Hepatic stellate cell (primary cell): ENCODE data around the gene CYTH2.

Experiments used
- DNase-seq: peaks from one replicate; pipeline ENCODE4 v3.0.0; 2011; ENCODE audit warnings: low spot score

Gene CYTH2

DNA sequence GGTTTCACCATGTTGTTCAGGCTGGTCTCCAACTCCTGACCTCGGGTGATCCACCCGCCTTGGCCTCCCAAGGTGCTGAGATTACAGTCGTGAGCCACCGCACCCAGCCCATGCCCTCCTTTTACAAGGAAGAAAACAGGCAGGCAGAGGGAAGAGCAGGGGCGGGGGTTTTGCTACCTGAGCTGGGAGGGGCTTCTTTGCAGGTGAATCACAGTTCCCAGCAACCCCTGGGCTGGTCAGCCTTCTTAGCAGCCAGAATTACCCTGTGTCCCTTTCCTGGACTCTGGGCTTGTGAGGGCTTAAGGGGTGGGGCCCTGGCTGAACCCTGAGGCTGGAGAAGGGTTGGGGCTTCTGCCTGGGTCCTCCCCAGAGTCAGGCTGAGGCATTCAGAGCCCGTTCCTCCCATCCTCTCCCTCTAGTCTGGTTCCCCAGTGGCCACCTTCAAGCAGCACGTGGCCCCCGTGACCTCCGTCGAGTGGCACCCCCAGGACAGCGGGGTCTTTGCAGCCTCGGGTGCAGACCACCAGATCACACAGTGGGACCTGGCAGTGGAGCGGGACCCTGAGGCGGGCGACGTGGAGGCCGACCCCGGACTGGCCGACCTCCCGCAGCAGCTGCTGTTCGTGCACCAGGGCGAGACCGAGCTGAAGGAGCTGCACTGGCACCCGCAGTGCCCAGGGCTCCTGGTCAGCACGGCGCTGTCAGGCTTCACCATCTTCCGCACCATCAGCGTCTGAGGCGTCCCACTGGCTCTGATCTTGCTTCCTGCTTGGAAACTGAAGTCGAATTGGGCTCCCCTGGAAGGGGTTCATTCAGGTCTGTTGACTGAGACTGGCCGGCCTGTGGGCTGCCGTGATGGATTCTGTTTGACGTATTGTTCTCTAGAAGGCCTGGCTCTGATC is 16.6 kb upstream of the CYTH2 start:
- no peak for DNase-seq

DNA sequence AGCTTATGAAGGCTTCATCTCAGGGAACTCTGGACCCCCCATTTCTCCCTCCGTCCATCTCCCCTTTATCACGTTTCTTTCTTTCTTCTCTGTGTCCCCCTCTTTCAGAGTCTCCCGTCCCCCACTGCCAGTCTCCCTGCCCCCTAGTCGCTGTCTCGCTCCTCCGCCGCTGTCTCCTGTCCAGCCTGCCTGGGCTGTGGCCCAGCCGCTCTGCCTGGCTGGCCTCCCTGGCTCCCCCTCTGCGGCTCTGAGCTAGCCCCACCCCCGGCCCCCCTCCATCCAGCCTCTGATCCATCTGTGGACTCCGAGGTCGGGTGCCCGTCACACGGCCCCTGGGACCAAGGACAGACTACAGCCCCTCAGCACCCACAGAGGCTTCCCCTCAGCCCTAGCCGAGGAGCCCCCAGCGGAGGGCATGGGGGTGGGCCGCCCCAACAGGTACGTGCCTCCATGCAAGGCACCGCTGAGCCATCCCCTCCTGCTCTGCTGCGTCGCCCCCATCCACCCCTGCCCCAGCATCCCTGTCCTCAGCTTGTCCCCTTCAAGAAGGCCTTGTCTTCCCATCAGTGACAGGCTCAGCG is 14.9 kb upstream of the CYTH2 start:
- no peak for DNase-seq

DNA sequence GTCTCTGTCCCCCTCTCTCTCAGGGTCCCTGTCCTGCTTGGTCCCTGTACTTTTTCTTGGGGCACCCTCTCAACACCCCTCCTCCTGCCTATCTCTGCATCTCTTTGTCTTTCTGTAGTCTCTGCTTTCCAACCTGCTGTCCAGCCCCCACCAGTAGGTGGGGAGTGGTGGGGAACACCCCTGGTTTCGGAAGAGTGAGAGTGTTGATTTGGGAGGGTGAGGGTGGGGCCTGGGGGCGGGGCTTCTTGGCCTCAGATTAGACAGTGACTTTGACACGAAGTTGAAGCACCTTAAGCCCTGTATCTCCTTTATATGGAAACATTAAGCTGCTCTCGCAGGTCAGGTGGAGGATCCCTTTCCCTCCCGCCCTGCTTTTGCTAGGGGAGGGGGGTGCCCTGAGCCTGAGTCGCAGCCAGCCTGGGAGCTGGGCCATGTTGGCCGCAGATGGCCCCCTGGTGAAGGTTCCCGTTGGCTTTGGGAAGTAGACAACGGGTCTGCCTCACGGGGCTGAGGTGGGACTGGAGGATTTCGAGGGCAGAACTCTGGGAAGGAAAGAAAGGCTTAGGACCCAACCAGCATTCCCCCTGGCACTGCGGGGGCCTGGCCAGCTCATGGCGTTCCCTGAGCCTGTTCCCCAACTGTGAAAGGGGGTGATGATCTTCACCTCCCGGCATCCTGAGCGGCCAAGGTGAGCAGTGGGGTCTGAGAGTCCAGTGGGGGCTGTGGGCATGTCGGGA is 13.8 kb upstream of the CYTH2 start, which contains the start of gene KCNJ14:
TSS of gene KCNJ14 (plus strand) at position 404 of the 737 bp plus-strand sequence. CDS start 6,151 bp downstream, outside the sequence.
- DNase-seq, result no peak

DNA sequence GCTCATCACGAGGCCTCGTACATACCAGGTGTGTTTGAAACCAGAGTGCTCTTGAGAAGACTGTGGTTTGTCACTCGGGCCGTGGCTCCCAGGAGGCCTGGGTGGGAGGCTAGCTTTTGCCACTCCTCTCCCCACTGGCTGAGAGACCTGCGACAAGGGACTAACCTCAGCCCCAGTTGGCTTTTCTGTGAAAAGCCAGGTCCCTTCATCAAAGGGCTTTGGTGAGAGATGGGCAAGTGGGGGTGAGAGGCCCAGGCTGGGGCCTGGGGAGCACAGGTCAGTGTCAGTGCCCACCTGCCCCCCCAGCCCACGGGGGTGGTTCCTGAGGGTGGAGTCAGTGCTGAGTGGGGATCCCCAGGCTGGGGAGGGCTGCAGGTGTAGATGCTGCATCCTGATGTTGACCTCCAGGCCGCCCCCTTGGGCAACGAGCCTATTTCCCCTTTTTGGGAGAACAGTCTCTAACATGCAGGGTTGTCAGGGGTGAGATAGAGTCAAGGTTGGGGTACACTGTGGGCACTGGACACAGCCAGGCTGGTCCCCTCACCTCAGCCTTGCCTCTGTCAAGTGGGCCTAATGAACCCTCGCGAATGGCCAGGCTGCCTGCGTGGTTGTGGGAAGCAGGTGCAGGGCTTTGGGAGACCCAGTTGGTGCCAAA is 13.1 kb upstream of the CYTH2 start:
- DNase-seq, result no peak

DNA sequence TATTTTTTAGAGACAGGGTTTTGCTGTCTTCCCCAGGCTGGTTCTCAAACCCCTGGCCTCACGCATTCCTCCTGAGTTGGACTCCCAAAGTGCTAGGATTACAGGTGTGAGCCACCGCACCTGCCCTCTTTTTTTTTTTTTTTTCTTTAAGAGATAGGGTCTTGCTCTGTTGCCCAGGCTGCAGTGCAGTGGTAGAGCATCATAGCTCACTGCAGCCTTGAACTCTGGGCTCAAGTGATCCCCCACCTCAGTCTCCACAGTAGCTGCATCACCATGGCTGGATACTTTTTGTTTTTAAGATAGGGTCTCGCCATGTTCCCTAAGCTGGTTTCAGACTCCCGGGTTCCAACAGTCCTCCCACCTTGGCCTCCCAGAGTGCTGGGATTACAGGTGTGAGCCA is 12.3 kb upstream of the CYTH2 start:
- no peak for DNase-seq

DNA sequence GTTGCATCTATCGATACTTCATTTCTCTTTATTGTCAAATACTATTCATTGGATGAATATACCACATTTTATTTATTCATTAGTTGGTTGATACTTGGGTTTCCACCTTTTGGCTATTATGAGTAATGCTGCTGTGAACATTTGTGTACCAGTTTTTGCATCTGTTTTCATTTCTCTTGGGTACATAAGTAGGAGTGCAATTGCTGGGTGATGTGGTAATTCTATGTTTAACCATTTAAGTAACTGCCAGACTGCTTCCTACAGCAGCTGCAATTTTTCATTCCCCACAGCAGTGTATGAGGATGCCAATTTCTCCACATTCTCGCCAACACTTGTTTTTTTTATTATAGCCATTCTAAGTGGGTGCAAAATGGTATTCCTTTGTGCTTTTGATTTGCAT is 11.2 kb upstream of the CYTH2 start:
- no peak for DNase-seq

DNA sequence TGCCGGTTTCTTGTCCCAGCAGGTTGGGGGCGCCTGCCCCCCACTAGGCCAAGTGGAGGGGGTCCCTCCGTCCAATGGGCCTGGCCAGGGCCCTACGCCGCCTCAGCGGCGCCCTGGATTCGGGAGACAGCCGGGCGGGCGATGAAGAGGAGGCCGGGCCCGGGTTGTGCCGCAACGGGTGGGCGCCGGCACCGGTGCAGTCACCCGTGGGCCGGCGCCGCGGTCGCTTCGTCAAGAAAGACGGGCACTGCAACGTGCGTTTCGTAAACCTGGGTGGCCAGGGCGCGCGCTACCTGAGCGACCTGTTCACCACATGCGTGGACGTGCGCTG is 7.6 kb upstream of the CYTH2 start:
- DNase-seq, result no peak

DNA sequence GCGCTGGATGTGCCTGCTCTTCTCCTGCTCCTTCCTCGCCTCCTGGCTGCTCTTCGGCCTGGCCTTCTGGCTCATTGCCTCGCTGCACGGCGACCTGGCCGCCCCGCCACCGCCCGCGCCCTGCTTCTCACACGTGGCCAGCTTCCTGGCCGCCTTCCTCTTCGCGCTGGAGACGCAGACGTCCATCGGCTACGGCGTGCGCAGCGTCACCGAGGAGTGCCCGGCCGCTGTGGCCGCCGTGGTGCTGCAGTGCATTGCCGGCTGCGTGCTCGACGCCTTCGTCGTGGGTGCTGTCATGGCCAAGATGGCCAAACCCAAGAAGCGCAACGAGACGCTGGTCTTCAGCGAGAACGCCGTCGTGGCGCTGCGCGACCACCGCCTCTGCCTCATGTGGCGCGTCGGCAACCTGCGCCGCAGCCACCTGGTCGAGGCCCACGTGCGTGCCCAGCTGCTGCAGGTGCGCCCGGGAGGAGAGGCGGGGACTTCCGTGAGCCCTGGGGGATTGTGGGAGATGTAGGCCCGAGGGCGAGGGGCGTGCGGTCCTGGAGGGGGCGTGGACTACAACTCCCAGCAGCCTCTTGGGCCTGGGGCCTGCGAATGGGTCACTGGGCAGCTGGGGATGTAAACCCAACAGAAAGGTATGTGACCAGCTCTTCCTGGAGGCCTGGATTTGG is 7.0 kb upstream of the CYTH2 start:
- DNase-seq, result no peak

DNA sequence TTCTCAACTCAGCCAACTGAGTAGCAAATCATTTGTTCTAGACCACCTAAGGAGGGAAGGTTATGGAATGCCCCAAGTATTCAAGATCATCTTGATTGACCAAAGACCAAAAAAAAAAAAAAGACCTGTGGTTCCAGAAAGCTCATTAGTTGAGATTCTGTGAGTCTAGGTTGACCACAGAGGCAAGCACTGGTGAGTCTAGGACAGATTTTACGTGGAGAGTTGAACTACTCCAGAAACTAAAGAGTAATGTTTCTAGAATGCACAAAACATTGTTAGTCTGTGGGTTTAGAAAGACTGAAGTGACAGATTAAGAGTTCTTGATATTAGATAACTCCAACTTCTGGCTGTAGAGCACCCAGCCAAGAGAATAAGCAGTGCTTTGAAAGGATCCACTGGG is 4.0 kb upstream of the CYTH2 start:
- no peak for DNase-seq

DNA sequence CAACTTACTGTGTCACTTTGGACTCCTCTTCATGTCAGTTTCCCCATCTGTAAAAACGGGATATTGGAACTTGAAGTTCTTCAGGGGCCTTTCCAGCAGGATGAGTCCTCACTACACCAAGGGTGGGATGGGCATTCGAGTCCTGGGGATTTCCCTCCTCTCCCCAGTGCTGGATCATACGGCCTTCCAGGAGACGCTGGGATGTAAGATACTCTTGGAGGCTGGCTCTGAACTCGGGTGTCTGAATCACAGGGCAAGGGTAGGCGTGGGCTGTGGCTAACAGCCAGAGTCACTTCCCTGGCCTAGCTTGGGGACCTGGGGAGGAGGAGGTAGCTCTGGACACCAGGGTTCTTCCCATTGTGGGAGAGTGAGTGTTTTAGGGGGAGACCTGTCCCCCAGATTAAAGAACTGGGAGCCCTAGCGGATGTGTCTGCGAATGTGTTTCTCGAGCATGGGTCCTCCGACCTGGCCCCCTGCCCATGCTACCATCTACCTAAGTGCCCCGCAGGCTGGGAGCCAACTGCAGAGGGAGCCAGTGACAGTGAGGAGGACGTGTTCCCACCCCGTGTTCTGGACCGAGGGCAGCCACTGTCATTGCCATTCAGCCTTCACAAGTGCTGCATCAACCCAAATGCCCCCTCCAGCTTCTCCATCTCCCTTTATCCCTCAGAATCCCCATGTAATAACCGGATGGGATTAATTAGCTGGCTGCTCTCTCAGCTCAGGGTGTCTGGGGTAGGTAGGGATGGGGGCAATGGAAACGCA is 2.4 kb upstream of the CYTH2 start:
- DNase-seq, result peak; percentile 63

DNA sequence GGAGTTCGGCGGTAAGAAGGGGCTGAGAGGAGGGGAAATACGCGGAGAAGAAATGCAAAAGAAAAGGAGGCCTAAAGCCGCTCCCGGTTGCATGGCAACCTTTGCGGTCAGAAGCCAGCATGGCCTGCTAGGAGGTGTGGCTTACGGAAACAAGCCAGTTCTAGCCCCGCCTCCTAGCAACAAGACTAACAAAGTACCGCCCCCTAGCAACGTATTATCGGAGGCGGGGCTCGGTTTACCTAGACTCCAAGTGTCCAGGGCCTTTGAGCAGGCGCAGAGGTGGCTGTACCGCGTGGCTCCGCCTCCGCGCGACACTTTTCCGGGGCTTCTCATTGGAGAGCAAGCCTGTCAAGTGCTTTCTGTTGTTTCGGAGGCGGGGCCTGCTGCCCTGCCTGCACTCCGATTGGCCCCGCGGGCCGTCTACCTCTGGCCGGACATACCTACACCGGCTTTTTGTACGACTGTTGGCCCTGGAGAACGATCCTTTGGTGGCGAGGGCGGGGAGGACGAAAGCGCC is 339 bp upstream of the CYTH2 start:
- DNase-seq, result peak; percentile 99

DNA sequence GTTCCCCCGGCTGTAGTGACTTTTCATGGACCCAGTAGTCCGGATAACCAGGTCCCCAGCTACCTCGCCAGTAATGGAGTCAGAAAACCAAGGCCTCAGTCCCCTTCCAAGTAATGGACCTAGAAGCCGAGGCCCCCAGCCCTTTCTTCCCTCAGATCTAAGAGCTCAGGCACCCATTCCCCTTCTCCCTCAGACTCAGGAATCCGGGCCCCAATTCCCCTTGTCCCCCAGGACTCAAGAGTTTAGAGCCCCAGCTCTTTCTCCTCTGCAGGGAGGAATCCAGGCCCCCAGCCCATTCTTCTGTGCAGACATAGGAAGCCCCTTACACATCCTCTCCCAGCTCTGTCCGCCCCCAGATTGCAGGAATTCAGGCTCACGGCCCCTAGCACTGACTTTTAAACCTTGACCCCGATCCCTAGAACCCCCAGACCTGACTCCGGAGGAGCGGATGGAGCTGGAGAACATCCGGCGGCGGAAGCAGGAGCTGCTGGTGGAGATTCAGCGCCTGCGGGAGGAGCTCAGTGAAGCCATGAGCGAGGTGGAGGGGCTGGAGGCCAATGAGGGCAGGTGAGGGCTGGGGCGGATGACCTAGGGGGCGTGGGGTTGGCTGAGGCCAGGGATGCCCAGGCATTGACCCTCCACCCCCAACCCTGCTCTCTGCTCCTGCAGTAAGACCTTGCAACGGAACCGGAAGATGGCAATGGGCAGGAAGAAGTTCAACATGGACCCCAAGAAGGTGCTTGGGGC is 938 bp downstream of the CYTH2 start:
- DNase-seq, result no peak

DNA sequence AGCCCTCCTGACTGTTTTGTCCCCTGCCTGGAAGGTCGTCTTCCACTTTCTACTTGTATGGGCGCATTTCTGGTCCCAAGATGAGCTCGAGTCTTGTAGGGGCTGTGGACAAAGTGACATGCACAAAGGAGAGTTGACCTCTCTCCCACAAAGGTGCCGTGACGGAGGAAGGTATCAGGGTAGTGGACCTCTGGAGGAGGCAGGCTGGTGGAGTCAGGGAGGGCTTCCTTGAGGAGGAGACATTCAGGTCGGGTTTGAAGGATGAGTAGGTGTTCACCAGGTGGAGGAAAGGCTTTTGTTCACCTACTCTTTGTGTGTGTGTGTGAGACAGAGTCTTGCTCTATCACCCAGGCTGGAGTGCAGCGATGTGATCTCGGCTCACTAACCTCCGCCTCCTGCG is 1.7 kb downstream of the CYTH2 start:
- DNase-seq, result no peak

DNA sequence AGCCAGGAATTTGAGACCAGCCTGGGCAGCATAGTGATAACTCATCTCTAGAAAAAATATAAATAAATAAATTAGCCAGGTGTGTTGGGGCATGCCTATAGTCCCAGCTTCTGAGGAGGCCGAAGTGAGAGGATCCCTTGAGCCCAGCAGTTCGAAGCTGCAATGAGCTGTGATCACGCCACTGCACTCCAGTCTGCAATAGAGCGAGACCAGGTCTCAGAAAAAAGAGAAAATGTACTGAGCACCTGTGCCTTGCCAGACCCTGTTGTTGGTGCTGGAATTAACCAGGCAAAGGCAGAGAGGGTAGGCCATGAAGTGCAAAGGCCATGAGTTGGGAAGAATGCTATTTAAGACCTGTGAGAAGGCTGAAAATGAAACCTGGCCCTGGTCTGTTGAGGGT is 2.7 kb downstream of the CYTH2 start:
- no peak for DNase-seq

DNA sequence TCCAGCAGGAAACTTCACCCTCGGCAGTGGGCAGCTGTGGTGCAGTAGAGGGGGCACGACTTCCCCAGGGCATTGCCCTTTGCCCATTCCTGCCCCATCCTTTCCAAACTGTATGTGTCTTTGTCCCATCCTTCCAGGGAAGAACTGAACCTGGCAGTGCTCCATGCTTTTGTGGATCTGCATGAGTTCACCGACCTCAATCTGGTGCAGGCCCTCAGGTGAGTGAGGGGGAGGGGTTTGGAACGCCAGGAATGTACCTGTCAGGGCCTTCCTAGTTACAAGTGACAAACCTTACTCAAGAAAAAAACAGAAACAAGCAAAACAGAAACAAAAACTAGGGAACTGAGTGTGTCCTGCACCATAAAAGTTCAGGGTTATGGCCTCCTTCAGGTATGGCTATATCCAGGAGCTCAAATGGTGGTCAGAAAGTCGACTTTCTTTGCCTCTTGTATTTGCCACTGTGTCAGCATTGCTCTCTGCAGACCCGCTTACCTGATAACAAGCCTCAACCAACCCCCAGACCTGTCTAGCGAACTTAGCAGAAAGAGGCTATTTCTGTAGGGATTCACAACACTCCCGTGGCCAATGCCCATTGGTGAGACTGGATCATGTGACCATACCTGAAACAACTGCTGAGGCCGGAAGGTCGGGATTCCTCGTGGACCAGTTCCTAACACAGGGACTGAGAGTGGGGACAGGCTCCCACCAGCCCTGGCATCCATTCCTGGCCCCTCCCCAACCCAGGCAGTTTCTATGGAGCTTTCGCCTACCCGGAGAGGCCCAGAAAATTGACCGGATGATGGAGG is 4.2 kb downstream of the CYTH2 start:
- DNase-seq, result no peak

DNA sequence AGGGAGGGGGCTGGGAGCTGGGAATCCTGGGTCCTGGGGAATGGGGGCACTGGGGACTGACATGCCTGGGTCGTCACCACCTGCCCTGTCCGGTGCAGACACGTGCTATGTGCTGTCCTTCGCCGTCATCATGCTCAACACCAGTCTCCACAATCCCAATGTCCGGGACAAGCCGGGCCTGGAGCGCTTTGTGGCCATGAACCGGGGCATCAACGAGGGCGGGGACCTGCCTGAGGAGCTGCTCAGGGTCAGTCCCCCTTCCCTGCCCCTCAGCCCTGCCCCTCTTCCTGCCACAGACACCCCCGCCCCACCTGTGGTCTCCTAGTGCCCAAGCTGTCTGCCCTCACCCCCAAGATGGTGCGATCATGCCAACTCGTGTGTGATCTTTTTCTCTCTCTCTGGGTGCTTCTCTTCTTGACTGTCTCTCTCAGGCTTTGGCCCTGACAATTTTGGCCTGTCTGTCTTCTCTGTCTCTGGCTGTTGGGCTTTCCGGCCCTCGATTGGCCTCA is 5.0 kb downstream of the CYTH2 start:
- DNase-seq, result no peak

DNA sequence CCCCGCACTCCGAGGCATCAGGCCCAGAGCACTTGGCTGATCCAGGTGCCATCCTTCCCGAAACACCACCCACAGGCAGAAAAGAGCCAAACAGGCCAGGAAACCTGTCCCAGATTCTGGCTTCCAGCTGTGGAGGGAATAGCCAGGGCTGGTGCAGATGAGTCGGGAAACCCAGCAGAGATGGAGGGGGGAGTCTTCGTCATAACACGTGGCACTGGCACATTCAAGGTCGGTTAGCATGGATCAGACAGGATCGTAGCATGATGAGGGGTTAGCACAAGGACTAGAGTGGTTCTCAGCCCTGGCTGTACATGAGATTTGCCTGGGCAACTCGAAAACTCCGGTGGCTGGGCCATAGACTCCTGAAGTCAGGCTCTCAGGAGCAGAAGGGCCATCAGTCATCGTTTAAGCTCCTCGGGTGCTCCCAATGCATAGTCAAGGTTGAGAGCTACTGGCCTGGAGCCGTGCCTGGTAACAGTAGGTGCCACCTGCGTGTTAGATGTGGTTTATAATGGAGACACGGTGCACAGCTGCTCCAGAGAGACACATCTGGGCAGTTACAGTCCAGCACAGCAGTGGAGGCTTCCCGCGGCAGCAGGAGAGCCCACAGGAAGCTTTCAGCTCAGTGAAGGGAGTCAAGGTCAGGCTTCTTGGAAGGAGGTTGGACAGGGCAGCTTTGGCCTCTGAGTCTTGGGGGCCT is 6.3 kb downstream of the CYTH2 start:
- no peak for DNase-seq

DNA sequence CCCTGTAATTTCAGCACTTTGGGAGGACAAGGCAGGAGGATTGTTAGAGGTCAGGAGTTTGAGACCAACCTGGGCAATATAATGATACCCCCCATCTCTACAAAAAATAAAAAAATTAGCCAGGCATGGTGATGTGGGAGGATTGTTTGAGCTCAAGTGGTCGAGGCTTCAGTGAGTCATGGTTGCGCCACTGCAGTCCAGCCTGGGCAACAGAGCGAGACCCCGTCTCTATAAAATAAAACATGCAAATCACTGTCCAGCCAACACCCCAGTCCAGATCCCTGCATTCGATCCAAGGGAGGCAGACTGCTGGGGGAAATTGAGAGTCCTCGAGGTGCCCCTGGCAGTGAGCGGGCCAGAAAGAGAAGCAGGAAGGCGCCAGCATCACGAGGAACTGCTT is 7.0 kb downstream of the CYTH2 start:
- DNase-seq, result no peak
